GM18909 (cell line): ENCODE measurements around the gene ALX4.

ENCODE experiments used
- ATAC-seq: cut with Tn5 transposase; IDR thresholded peaks from one replicate; pipeline ENCODE4 v1.9.1; 2021; ENCODE audit warnings: mild to moderate bottlenecking; ENCODE audit not compliant: unreplicated experiment, poor library complexity

Gene ALX4

GRCh38 chr11:44255406-44256071, 54.4 kb downstream of the ALX4 start:
- no peak for ATAC-seq

DNA sequence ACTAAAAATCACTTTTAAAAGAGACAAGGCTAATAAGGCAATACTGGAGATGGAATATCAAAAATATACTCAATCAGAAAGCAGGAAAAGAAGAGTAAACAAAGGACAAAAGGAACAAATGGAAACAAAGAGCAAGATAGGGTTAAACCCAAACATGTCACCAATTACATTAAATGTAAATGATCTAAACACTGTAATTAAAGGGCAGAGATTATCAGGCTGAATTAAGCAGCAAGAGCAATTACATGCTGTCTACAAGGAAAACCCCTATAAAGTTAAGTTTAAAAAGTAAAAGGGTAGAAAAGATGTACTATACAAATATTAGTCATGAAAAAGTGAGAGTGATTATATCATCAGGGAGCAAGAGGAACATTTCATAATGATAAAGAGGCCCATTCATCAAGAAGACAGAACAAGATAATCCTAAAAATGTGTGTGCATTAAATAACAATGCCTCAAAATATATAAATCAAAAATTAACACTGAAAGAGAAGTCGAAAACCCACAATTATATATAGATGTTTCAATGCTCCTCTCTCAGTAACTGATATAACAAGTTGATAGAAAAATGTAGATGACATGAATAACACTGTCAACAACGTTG, 56.8 kb downstream of the ALX4 start:
- ATAC-seq: no peak

DNA sequence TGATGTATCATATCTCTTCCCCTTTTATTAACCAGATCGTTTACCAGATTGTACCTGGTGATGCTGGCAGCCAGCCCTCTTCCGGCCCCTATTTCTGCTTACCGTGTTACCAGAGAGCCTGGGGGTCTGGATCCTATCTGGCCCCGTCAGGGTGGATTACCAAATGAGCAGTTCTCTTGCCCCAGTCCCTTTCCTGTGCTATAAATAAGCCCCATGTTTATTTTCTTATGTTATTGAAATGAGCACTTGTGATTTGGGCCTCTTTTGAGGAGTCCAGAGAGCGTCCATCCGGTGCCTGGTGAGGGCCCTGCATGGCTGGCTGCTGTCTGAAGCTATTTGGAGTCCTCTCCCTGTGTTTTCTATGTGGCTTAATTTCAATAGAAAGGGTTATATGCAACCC, 59.5 kb downstream of the ALX4 start:
- ATAC-seq: no peak

GRCh38 chr11:44248109-44248508, 61.8 kb downstream of the ALX4 start:
- no peak for ATAC-seq

DNA sequence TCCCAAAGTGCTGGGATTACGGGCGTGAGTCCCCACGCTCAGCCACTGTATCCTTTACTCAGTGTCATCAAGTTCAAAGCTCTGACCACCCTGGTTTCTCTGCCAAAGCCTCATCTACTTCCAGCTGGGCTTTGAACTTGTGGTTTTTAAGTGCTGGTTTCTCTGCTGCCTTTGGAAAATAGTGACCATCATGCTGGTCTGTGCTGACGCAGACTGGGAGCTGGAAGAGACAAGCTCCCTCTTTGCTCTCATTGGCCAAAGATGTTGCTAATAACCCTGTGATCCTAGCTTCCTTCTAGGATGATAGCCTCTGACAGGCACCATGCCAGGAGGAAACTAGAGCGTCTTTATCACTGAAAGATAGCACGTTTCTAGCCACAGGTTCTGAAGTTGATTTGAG, 62.4 kb downstream of the ALX4 start:
- no peak for ATAC-seq

DNA sequence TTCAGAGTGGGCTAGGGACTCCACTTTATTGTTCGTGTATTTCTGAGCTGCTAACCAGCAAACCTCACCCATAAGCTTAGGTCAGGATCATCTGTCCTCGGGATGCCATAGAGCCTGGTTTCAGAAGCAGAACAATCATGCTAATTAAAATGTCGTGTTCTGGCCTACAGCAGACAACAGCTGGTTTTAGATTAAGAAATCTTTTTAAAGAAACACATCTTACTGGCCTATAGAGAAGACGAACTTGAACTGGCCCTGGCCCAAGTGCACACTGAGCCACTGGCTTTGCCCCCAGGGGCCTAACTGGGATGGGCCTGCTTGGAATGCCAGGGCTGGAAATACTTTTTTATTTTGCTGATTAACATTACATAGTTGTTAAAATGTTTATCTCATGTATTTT, 63.2 kb downstream of the ALX4 start:
- ATAC-seq: no peak

DNA sequence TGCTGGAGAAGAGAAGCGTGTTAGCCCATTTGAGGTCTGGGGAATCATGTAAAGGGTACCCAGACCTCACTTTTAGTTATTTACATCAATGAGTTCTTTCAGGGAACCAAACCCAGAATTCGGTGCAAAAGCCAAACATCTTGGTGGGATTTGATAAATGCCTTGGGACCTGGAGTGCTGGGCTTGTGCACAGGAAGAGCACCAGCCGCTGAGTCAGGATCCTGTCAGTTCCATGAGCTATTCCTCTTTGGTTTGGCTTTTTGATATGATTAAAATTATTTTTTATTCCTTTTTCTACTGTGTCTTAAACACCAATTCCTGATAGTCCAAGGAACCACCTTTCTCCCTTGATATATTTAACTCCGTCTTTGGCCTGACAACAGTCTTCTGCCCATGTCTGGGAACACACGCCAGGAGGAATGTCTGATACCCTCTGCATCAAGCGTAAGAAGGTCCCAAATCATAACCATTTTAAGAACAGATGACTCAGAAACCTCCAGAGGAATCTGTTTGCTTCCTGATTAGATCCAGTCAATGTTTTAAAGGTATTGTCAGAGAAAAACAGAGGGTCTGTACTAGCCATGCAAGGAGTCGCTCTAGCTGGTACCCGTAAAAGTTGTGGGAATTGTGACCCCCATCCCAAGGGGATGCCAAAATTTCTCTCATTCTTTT, 65.2 kb downstream of the ALX4 start:
- ATAC-seq: no peak

DNA sequence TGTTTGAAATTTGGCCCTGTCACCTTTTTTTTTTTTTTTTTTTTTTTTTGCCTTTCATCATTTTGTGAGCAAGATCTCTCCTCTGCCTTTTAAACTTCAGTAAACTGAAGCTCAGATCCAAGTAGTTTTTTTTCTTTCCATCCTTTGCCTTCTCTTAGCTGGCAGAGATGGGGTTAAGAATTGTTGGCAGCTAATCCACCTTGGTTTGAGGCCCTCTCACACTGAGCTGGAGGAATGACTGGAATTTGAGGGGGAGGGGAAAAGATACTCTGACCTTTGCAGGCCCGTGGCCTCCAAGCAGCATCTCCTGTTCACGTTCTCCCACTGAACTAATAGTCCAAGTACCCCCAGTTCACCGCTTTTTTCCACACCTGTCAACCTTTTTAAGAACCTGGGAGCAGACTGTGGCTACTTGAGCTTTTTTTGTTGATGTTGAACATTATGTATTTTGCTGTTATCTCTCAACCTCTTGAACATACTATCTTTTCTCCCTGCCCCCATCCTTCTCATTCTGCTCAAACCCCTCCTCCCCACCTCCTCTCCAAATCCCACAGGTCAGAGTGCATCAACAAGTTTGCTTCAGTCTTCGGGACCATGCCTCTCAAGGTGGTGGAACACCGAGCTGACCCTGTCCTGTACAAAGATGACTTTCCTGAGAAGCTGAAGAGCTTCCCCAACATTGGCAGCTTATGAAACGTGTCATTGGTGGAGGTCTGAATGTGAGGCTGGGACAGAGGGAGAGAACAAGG, 66.2 kb downstream of the ALX4 start:
- ATAC-seq: no peak

- no peak for ATAC-seq
These were observed 66.9 kb downstream of the ALX4 start for GRCh38 chr11:44243086-44243485.

DNA sequence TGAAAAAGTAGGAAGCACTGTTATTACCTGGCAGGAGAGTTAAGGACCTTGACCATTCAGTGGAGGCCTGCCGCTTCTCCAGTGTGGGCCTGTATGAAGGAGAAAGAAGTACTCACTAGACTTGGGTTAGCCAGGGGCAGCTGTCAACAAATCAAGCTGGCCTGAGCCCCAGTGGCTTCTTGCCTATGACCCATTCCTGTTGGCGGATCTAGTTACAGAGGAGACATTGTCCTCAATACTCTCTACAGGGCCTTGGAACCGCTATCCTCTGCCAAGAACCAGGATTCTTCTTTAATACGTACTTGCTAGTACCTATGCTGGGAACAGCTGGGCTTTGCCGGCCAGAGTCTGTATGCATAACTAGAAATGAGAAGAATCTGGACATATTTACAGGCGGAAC, 68.1 kb downstream of the ALX4 start:
- ATAC-seq: no peak

- no peak for ATAC-seq
These were observed 72.8 kb downstream of the ALX4 start for GRCh38 chr11:44237156-44237555.

GRCh38 chr11:44236296-44236695, 73.6 kb downstream of the ALX4 start:
- no peak for ATAC-seq

- no peak for ATAC-seq
These were observed 74.2 kb downstream of the ALX4 start for GRCh38 chr11:44235765-44236201.

- no peak for ATAC-seq
These were observed 80.3 kb downstream of the ALX4 start for GRCh38 chr11:44229624-44230023.

DNA sequence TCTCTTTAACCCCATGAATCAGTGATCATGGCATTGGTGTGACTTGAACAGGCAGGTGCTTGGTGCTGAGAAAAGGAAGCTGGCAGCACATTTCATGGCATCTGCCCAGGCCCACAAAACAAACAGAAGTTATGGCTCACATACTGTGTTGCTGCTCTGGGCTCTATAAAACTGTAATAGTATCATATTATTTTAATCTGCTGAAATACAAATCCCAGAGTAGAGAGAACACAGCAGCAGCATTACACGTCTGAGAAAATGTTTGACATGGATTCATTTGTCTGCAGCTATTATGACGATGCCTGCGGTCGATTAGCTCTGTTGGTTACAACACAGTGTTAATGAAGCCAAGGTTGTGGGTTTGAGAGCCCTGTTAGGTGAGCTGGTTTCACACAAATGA, 80.8 kb downstream of the ALX4 start:
- ATAC-seq: no peak

DNA sequence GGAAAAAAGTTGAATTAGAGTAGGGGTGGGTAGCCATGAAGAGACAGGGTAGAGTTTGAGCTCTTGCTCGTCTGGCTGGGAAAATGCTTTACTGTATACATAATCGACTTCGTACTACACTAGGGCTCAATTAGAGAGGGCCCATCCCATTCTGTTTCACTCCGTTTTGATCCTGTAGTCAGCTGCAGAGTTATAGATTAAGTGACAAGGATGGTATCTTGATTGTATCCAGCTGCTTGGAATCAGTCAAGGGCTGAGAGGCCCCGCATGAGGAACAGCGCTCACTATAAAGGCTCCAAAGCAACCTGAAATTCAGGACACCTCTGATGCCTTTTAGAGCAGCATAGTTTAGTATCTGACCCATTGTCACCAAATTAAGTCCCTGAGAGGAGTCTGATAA, 81.6 kb downstream of the ALX4 start:
- no peak for ATAC-seq

DNA sequence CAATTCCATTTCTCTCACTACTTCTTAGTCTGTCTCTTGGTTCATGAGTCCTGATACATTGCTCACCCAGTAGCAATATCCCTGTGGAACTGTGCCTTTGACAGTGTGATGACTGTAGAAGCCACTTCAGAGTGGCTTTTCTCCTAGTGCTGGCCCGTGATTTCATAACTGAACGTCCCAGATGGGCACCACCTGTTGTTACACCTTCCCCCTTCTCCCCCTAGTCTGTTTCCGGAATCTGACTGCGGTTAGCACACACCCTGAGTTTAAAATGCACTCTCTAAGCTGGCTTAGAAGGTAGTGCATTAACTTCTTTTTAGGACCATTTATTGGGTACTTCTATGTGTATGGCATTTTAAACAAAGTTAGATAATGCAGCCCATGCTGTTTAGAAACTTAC, 83.0 kb downstream of the ALX4 start:
- no peak for ATAC-seq

DNA sequence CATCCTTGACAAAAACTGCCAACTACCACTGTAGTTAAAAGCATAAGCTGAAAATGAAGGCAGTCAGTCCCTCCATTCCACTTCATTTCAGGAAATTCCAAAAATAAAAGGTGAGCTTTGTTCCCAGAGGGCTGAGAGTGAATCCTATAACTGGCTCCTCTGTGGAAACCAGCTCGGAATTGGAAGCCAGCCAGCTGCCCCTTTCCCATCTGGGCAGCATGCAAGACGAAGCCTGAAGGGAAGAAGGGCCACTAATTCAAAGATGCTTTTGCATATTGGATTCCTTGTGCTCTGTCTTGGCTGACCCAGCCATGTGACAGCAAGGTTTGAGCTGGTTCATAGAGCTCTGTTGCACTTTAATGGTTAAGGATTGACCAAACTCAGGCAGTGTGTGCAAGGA, 83.4 kb downstream of the ALX4 start:
- no peak for ATAC-seq

- no peak for ATAC-seq
These were observed 85.0 kb downstream of the ALX4 start for GRCh38 chr11:44224867-44225501.

DNA sequence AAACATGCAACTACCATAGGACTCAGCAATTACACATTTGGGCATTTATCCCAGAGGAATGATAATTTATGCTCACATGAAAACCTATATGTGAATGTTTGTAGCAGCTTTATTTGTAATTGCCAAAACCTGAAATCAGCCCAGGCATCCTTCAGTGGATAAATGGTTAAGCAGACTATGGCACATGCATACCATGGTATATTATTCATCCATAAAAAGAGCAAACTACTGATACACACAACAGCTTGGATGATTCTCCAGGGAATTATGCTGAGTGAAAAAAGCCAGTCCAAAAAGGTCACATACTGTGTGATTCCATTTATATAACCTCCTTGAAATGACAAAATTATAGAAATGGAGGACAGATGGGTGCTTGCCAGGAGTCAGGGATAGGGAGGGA, 86.7 kb downstream of the ALX4 start:
- ATAC-seq: no peak

DNA sequence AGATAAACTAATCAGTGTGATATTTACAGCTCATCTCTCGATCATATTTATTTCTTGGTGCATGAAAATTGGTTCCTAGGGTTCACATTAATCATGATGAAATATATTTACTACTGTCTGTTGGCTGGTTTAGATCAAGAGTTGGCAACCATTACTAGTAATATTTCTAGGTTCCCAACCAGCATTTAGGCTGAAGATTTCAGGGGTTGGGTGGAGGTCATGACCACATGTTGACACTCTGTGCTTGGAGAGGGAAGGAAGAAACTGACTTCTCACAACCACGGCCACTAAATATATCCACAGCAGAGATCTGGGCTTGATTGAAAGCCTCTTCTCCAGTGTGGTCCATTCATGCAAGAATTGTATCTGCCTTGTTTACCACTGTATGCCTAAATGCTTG, 87.9 kb downstream of the ALX4 start:
- ATAC-seq: no peak
